NCI-H1105 (cell line): ENCODE measurements around the gene ZFYVE28.

Experiments
- DNase-seq: peaks from one replicate; lab custom pipeline; 2025; lab: John Stamatoyannopoulos, UW

Gene ZFYVE28

DNA sequence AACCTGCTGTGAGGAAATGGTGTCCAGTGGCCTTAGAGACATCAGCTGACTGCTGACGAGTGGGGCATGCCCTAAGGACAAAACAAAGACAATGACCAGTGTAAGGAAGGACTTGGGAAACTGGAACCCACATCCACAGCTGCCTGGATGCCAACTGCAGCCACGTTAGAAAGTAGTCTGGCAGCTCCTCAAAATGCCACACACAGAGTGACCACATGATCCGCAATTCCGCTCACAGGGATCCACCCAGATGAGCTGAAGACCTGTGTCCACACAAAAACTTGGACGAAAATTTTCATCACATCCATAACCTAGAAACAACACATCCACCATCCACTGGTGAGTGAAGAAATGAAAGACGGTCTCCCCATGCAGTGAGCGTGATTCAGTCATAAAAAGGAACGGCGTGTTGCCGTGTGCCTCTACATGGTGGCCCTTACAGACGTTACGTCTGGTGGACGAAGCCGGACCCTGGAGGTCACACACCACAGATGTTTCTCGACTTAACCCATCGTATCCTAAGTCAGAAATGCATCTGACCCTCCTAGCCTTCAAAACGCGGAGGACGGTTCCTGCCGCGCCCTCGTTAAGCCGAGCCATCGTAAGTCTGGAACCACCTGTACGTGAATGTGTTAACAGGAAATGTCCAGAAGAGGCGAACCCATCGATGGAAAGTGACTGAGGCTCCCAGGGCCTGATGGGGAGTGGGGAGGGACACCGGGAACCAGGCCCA, 115.9 kb downstream of the ZFYVE28 start:
- no peak for DNase-seq

GRCh38 chr4:2301806-2302205, 116.6 kb downstream of the ZFYVE28 start:
- DNase-seq, result no peak

DNA sequence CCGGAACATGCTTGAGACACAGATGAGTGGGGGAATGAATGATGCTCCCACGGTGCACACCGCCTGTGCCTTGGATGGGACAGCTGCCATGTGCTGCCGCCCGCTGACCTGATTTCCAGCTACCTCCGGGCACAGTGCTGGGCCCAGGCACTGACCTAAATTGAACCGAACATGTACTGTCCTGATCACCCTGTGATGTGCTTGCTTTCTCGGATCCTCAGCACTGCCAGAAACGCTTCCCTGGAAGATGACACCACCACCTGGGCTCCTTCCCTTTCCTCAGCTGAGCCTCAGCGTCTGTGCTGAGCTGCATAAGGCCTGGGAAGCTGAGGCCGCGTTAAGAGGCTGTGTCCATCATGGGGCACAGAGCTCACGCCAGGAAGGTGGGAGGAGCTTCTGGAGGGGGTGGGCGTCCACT, 117.2 kb downstream of the ZFYVE28 start:
- no peak for DNase-seq

- DNase-seq, result no peak
These were observed 117.8 kb downstream of the ZFYVE28 start for GRCh38 chr4:2300431-2301224.

GRCh38 chr4:2299794-2300193, 118.7 kb downstream of the ZFYVE28 start:
- DNase-seq, result no peak

DNA sequence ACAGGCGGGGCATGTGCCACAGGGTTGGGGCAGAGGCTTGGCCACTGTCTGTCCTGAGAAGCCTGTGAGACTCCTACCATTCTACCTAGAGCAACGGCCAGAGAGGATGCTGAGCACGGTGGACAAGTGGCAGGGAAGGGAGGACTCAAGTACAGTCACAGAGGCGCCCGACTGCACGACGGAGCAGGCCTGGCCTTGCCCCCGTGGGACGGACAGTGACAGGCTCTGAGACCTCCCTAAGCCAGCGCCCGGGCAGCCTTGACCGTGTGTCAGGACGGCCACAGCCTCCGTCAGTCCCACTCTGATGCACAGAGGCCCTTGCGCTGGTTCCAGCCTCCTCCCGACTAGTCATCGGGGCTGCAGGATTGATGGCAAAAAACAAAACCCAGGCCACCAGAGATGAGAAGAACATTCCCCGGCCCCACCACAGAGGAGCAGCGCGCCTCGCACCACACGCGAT, 119.9 kb downstream of the ZFYVE28 start:
- no peak for DNase-seq

- DNase-seq, result no peak
These were observed 120.6 kb downstream of the ZFYVE28 start for GRCh38 chr4:2297606-2298531.

DNA sequence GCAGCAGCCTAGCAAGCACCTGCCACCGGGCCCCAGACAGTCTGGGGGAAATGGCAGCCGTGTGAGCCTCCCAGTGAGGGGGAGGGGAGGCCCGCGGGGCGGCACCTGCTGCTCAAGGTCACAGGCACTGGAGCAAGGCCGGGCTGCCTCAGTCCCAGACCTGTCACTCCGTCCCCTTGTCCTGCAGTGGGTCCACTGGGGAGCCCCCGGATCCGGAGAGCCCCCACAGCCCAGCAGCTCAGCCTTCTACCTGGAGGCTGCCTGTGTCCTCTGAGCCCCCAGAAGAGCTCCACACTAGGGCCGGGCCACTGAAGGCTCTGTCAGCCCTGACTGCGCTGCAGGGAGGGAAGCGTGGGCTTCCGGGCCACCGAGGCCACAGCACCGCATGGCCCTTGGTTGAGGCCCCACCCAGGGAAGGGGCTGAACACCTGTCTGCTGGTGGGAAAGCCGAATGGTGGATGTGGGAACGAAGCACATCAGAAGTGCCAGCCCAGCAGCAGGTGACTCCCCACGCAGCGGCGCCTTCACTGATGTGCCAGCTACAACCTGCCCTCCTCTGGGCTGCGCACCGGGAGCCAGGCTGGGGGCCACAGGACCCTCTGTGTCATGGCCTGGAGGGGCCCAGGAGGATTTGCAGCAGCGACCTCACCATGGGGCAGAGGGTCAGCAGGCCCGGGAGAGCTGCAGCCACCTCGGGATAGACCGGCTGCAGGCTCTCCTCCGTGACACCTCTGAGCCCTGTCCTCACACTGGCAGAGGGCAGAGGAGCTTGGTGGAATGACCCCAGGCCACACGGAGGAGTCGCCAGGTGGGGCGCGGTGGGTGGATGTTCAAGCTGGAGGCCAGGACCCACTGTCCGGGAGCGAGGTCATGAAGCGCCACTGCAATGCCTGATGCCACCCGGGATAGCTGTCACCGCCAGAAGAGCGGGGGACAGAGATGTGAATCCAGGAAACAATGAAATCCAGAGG, 121.5 kb downstream of the ZFYVE28 start:
- DNase-seq, result no peak

DNA sequence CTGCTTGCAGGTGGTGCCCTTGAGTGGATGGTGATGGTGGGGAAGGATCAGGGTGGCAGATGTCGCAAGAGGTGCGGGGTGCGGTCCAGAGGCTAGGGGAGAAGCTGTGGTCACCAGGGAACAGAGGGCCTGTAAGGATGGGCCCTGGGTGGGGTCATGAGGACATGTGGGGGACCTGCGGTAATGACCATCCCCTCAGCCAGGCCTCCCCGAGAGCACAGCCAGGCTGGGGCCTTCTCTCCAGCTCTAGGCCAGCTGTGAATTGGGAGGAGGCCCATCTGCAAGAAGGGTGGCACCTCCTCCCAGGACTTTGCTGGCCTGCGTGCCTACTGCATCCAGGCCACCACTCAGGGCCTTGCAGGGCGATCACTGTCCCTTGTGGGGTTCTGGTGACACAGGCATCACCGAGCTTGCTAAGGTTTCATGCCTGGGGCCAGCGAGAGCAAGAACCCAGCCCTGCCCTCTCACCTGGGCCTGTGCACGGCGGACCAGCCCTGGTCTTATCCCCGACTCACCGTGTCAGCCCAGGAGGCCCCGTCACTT, 122.5 kb downstream of the ZFYVE28 start:
- no peak for DNase-seq

GRCh38 chr4:2295500-2295899, 122.9 kb downstream of the ZFYVE28 start:
- DNase-seq, result no peak

- no peak for DNase-seq
These were observed 125.8 kb downstream of the ZFYVE28 start for GRCh38 chr4:2292646-2293108.

GRCh38 chr4:2291705-2292645, 126.5 kb downstream of the ZFYVE28 start:
- DNase-seq, result no peak

DNA sequence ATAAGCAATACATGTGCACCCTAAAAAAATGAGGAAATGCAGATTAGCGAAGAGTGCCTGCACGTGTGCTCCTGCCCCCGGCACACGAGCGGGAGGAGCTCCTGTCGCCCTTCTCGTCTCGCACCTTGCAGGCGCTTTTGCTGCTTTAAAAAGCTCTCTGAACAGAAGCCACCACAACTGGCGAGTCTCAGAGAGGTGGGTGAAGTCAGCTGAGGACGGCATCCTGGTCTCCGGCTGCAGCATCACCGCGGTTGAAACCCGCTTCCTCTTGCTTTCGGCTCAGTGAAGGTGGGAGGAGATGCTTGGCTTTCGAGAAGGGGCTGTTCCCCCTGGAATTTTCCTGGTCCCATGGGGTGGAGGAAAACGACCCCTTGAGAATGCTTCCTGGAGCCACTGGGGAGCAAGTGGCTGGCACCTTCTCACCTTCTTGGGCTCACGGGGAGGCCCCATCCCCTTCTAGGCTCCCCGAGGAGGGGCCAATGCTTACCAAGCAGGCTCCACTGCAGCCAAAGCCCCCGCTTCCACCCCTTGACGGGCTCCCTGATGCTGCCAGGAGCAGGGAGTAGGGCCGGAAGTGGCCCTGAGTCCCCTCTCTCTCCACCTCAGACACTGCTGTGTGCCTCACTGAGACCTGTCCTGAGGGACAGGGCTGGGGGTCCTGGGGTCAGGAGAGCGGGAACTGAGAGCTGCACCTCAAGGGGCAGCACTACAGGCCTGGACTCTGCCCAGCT, 127.3 kb downstream of the ZFYVE28 start:
- DNase-seq, result no peak

- DNase-seq, result no peak
These were observed 128.0 kb downstream of the ZFYVE28 start for GRCh38 chr4:2290488-2290887.

DNA sequence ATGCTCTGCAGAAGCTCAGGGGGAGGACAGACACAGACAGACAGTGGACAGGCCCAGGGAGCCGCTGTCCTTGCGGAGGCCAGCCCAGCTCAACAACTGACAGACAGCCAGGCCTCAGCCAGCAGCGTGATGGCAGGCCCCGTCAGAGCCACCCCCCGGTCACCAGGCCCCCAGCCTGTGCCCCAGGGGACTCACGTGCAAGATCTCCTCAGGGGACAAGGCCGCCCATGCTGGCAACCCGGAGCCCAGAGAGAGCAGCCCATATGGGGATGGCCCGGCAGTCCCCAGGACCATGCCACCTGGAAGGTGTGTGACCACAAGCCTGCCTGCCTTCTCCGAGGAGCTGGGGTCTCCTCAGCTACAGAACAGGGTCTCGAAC, 128.5 kb downstream of the ZFYVE28 start:
- DNase-seq, result no peak

GRCh38 chr4:2289311-2289954, 129.0 kb downstream of the ZFYVE28 start:
- no peak for DNase-seq

GRCh38 chr4:2288051-2288541, 130.3 kb downstream of the ZFYVE28 start:
- DNase-seq, result no peak

- DNase-seq, result no peak
These were observed 130.9 kb downstream of the ZFYVE28 start for GRCh38 chr4:2287594-2287915.
